NCI-H1105 (cell line): ENCODE results near the gene MAGEB16.

ENCODE experiments used
- DNase-seq: peaks from one replicate; lab custom pipeline; 2025; lab: John Stamatoyannopoulos, UW

MAGEB16 gene

GRCh38 chrX:35798042-35798441 is at the start of gene MAGEB16:
TSS of gene MAGEB16 (plus strand) at chrX:35798342. CDS start at chrX:35802197, 3,855 bp downstream.
- DNase-seq: no peak

- DNase-seq: no peak
Observed at GRCh38 chrX:35773958-35774564, 24.1 kb upstream of the MAGEB16 start.

- no peak for DNase-seq
Observed at GRCh38 chrX:35785075-35785474, 13.1 kb upstream of the MAGEB16 start.

GRCh38 chrX:35786271-35786670 is 11.9 kb upstream of the MAGEB16 start:
- no peak for DNase-seq

GRCh38 chrX:35787867-35788266 is 10.3 kb upstream of the MAGEB16 start:
- no peak for DNase-seq

GRCh38 chrX:35800474-35800873 is 2.3 kb downstream of the MAGEB16 start:
- no peak for DNase-seq

GRCh38 chrX:35809781-35810180 is 11.6 kb downstream of the MAGEB16 start:
- DNase-seq: no peak

- no peak for DNase-seq
Observed at GRCh38 chrX:35819241-35819640, 21.1 kb downstream of the MAGEB16 start.

GRCh38 chrX:35826503-35826902 is 28.4 kb downstream of the MAGEB16 start:
- no peak for DNase-seq

GRCh38 chrX:35829501-35829900 is 31.4 kb downstream of the MAGEB16 start:
- DNase-seq: no peak

- DNase-seq: no peak
Observed at GRCh38 chrX:35841872-35842271, 43.7 kb downstream of the MAGEB16 start.

- no peak for DNase-seq
Observed at GRCh38 chrX:35842674-35843073, 44.5 kb downstream of the MAGEB16 start.

GRCh38 chrX:35847736-35848135 is 49.6 kb downstream of the MAGEB16 start:
- DNase-seq: no peak
